Heart right ventricle (tissue), 16 donors: Measurements from ENCODE around the gene ATP2B2. TPM values are rescaled to one million over a fixed set of nuclear protein-coding genes. Genes with fewer than 3 reads are reported as not detected.

ENCODE experiments used
- ATAC-seq, 8 donors: fragments of 200-7000 bp; cut with Tn5 transposase; one replicate each; pipeline ENCODE4 v1.9.1; 2020; ENCODE audit warnings: mild to moderate bottlenecking in 8 of 8, moderate library complexity in 8 of 8, moderate number of reproducible peaks in 1 of 8
- DNase-seq, 2 donors: peaks; one replicate each; pipeline ENCODE4 v3.0.0-alpha.2; 2020
- H3K27ac ChIP-seq, 10 donors: fragments of 200-600 bp; sonication (generic) in 2 of 10; one replicate each; pipeline versions ENCODE4 v1.5.0 to v1.8.0; 2020 to 2022; ENCODE audit warnings: mild to moderate bottlenecking in 3 of 10
- H3K27me3 ChIP-seq, 7 donors: fragments of 200-600 bp; one replicate each; pipeline ENCODE4 v1.8.0; 2021 to 2022; ENCODE audit warnings: mild to moderate bottlenecking in 2 of 7
- H3K36me3 ChIP-seq, 9 donors: fragments of 200-600 bp; sonication (generic) in 1 of 9; one replicate each; pipeline versions ENCODE4 v1.5.0 to v1.8.0; 2020 to 2022; ENCODE audit warnings: mild to moderate bottlenecking in 2 of 9
- H3K4me1 ChIP-seq, 9 donors: fragments of 200-600 bp; sonication (generic) in 1 of 9; one replicate each; pipeline versions ENCODE4 v1.5.0 to v1.8.0; 2020 to 2022; ENCODE audit warnings: mild to moderate bottlenecking in 4 of 9
- H3K4me3 ChIP-seq, 10 donors: fragments of 200-600 bp; sonication (generic) in 2 of 10; one replicate each; pipeline versions ENCODE4 v1.5.0 to v1.8.0; 2020 to 2022; ENCODE audit warnings: mild to moderate bottlenecking in 7 of 10, moderate library complexity in 2 of 10
- H3K9me3 ChIP-seq, 11 donors: fragments of 200-600 bp in 10 of 11; sonication (generic) in 2 of 11; one replicate each; pipeline versions ENCODE4 v1.5.0 to v1.8.0; 2013 to 2022; ENCODE audit warnings: mild to moderate bottlenecking in 2 of 11, control low read depth in 1 of 11, moderate library complexity in 1 of 11
- CTCF ChIP-seq, 9 donors: fragments of 200-600 bp; sonication (generic) in 2 of 9; IDR thresholded peaks; one replicate each; pipeline versions ENCODE4 v1.5.0 to v1.8.0; 2021 to 2022; ENCODE audit warnings: antibody characterized with exemption in 9 of 9, mild to moderate bottlenecking in 5 of 9, moderate library complexity in 1 of 9
- WGBS, 2 donors: extraction: QIAGEN DNeasy Blood & Tissue Kit; methylation state at CpG; one replicate each; pipeline ENCODE4 v1.1.7; 2013; ENCODE audit warnings: inconsistent platforms in 1 of 2; 5-methylcytosine and 5-hydroxymethylcytosine counted together
- intact Hi-C, 10 donors: fragments of 100-400 bp; cut with DNase I; formaldehyde crosslinking; loops; one replicate each; pipeline versions ENCODE4 v1.11.1 to v1.14.2; 2022
- polyA plus RNA-seq, 2 donors: library from polyadenylated mRNA; stranded (reverse); fragments of 200-250 nt; gene quantifications; one replicate each; pipeline ENCODE4 v1.2.3, GENCODE V29; 2013
- total RNA-seq, 10 donors: library from RNA; stranded (reverse); fragmentation: NEBNext Ultra II Directional in 3 of 10; extraction: Animal tissue kit (Norgen Biotek cat#: 25700) in 3 of 10; gene quantifications; one replicate each; pipeline versions ENCODE4 v1.2.1 to v1.2.4, GENCODE V29; 2021 to 2023
- donor health status: Arrhythmogenic right ventricular cardiomyopathy.
- donor health status: ischemic (EF 13 %, LVEDD 7.1; RV severe dilation, severe dysfunction).
- donor health status: healthy with polysubstance abuse.
- donor health status: DM: no; HTN: yes; CAD: no.
- donor health status: DM: no; HTN: no; CAD: no.
- donor health status: ischemic (EF 25% LVEDD 6.9; RV normal size, moderate dysfunction).
- donor health status: ischemic (EF 25% LVEDD 5.7; RV mildly dilated, moderate dysfunction).
- donor health status: healthy.
- donor health status: DM: yes; HTN: yes; CAD: no.
- donor health status: Ischemic cardiomyopathy.
- donor health status: ischemic (EF 35%, LVEDD 5.7; RV mildly dilated, moderate dysfunction).
- donor health status: nonischemic (EF 11% LVEDD 7.7; RV severe dilation, severe dysfunction).
- donor health status: DM: yes; HTN: yes; CAD: no.
- donor health status: PGD.
- donor health status: ischemic (EF 29% LVEDD 5.4; RV normal size, mild dysfunction).
- donor health status: nonischemic (EF 23%, LVEDD 6.1; RV moderate dilation, normal function).

Gene ATP2B2
- total and polyA plus RNA-seq, 12 donors = under 0.01 to 0.30 (median 0.11) TPM; not detected in 4

DNA sequence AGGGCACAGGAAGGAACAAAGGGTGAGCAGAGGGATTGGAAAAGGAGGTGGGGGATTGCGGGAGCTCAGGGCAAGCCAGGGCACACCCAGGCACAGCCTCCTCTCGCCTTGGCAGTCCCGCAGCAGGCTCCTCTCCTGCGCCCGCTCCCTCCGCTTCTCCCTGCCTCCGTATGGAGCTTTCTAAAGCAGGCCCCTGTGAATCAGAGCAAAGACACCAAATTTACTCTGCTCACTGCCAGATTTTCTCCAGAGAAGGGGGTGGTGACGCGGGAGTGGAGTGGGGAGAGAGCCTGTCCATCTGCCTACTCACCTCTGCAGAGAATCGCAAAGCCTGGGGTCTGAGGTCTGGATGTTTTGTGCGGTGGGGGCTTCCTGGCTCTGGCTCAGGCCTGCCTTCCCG is 20.0 kb downstream of the ATP2B2 start:
- Histone ChIP-seq H3K27me3 (peaks cover 0 to 3% (median 0%) of the 10 kb centered on the region in 7 donors), H3K27ac (no peak overlapping the region), H3K4me1 (no peaks in the 10 kb centered on the region), H3K4me3 (no peak overlapping the region), H3K36me3 (no peaks in the 10 kb centered on the region), H3K9me3 (no peaks in the 10 kb centered on the region)
- ATAC-seq (no peak), DNase-seq (no peak)
- 60 to 71% methylated on average over 12 of the region's 12 CpGs for WGBS, 2 donors
- TF ChIP-seq CTCF (IDR thresholded peaks at IDR 0.05) = no peak
- intact Hi-C loops = no loop called here

DNA sequence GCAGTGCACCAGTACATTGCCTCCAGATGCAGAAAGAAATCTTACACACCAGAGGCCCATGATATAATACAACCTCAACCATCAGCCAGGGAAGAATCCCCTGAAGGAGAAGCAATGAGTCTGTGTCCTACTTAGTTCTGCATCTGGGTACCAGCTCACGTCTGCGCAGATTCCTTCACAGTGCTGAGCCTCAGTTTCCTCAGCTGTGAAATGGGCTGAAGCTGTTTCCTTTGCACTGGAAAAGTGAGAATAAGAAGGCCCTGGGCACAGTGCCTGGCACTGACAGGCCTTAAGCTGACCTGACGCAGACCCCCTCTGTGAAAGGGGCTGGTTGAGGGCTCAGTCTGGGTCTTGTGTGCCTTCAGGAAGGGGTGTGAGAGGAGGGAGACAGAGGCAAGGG is 20.7 kb downstream of the ATP2B2 start:
- ATAC-seq (no peak), DNase-seq (no peak)
- Histone ChIP-seq H3K36me3 (no peaks in the 10 kb centered on the region), H3K4me3 (no peak overlapping the region), H3K9me3 (no peaks in the 10 kb centered on the region), H3K27me3 (peaks cover 0 to 3% (median 0%) of the 10 kb centered on the region in 7 donors), H3K27ac (no peak overlapping the region), H3K4me1 (no peaks in the 10 kb centered on the region)
- intact Hi-C loops = no loop called here
- TF ChIP-seq CTCF (IDR thresholded peaks at IDR 0.05) = no peak
- 92 to 94% methylated on average over 3 of the region's 3 CpGs for WGBS, 2 donors

DNA sequence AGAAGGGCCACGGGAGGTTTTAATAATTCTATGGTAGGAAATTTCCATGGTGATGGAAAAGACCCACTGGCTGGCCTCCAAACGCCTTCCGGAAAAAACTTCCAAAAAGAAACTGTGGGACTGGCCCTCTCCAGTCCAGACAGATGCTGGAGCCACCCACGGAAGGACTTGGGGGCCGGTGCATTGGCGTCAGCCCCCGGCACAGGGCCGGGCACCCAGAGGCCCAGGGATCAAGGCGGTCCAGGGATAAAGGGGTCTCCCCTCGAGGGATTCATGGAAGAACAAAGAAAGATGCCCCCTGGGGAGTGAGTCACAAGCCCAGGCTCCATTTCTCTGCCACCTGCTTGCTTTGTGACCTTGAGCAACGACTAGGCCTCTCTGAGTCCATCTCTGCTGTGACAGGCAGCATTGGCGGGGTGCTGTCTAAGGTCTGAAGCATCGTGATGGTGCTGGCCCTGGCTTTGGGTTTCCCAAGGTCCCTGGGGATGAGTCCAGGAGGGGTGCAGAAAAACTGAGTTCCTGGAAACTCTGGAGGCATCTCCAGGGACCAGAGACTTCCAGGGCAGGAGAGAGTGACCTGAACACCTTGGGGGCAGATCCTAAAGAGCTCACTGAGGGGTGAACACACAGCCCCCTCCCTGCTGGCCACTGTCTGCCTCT is 21.6 kb downstream of the ATP2B2 start:
- intact Hi-C loops = no loop called here
- Histone ChIP-seq H3K27ac (no peak overlapping the region), H3K9me3 (no peaks in the 10 kb centered on the region), H3K27me3 (peaks cover 0 to 3% (median 0%) of the 10 kb centered on the region in 7 donors), H3K36me3 (no peaks in the 10 kb centered on the region), H3K4me3 (no peak overlapping the region), H3K4me1 (no peaks in the 10 kb centered on the region)
- no peak for ATAC-seq
- no peak for TF ChIP-seq CTCF (IDR thresholded peaks at IDR 0.05)
- no peak for DNase-seq
- 60 to 65% methylated on average over 13 of the region's 13 CpGs for WGBS, 2 donors

DNA sequence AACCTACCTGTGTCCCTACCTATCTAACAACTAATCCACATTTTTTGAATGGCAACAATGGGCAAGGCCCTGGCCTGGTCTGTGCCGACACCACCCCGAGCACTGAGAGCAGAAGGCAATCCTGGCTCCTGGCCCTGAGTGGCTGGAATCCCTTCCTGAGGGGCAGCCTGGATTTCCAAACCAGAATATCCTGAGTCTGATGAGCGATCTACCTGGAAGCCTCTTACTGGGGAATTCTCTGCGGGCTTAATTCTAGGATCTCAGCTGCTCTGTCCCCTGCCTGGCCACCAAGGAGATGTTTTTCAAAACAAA is 22.1 kb downstream of the ATP2B2 start:
- intact Hi-C loops = no loop called here
- no peak for ATAC-seq

More for the DNA sequence above, 22.1 kb downstream of the ATP2B2 start:
- Histone ChIP-seq H3K27ac (no peak overlapping the region), H3K4me1 (no peaks in the 10 kb centered on the region), H3K27me3 (peaks cover 0 to 3% (median 0%) of the 10 kb centered on the region in 7 donors), H3K4me3 (no peak overlapping the region), H3K9me3 (peaks cover 0 to 4% (median 0%) of the 10 kb centered on the region in 11 donors), H3K36me3 (no peaks in the 10 kb centered on the region)
- WGBS, 2 donors = 66 to 78% methylated on average over 4 of the region's 4 CpGs
- no peak for TF ChIP-seq CTCF (IDR thresholded peaks at IDR 0.05)
- DNase-seq = no peak
